Neural crest cell (in vitro differentiated cells): ENCODE measurements around the gene HSPD1. TPM values are rescaled to one million over a fixed set of nuclear protein-coding genes. Genes with fewer than 3 reads are reported as not detected.

Source experiments
- DNase-seq: peaks from one replicate; pipeline ENCODE4 v3.0.0; 2021; ENCODE audit warnings: low read depth, mixed read lengths, low spot score
- H3K27ac Mint-ChIP-seq: one replicate; pipeline ENCODE4 v1.8.0; 2021; ENCODE audit warnings: mild to moderate bottlenecking, mixed read lengths; ENCODE audit not compliant: unreplicated experiment
- H3K27me3 Mint-ChIP-seq: 2 replicates; pipeline ENCODE4 v1.8.0; 2021; ENCODE audit warnings: low read depth, mild to moderate bottlenecking, mixed read lengths
- H3K36me3 Mint-ChIP-seq: 2 replicates; pipeline ENCODE4 v1.8.0; 2021; ENCODE audit warnings: low read depth, mild to moderate bottlenecking, mixed read lengths
- H3K4me1 Mint-ChIP-seq: 2 replicates; pipeline ENCODE4 v1.8.0; 2021; ENCODE audit warnings: mixed read lengths
- H3K4me3 Mint-ChIP-seq: one replicate; pipeline ENCODE4 v1.8.0; 2021; ENCODE audit warnings: mild to moderate bottlenecking, mixed read lengths
- H3K9me3 Mint-ChIP-seq: 2 replicates; pipeline ENCODE4 v1.8.0; 2021; ENCODE audit warnings: mixed read lengths
- total RNA-seq: library from RNA; stranded (reverse); gene quantifications from 2 replicates; pipeline ENCODE4 v1.2.1, GENCODE V29; 2021
- TF ChIP-seq, protein P1 (sequence below): fragments of 200-600 bp; sonication (generic); conservative IDR thresholded peaks from 2 replicates; pipeline ENCODE4 v1.5.0; 2021; ENCODE audit warnings: antibody characterized with exemption, mild to moderate bottlenecking

The HSPD1 gene
- total RNA-seq, 1 donor from 2014 or later, result 563 TPM

DNA sequence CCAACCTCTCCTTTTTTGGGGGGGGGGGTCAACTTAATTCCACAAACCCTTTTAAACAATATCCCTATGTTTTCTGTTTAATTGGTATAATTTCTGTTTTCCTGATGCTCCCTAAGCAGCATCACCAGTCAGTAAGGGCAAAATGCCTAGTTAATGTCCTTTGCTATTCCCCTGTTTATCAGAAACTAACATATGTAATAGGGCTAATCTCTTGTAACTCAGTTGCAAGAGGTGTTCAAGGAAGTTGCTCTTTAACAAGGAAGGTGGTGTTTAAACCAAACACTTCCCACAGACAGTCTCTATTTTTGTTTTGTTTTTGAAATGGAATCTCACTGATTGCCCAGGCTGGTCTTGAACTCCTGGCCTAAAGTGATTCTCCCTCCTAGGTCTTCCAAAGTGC lies 52.8 kb downstream of the HSPD1 start:
- Mint-ChIP-seq H3K4me1 (peaks cover 4% of the 10 kb centered on the region), H3K4me3 (no peak overlapping the region), H3K27me3 (no peaks in the 10 kb centered on the region), H3K36me3 (no peaks in the 10 kb centered on the region), H3K9me3 (no peaks in the 10 kb centered on the region), H3K27ac (no peak overlapping the region)
- TF ChIP-seq, protein P1, sequence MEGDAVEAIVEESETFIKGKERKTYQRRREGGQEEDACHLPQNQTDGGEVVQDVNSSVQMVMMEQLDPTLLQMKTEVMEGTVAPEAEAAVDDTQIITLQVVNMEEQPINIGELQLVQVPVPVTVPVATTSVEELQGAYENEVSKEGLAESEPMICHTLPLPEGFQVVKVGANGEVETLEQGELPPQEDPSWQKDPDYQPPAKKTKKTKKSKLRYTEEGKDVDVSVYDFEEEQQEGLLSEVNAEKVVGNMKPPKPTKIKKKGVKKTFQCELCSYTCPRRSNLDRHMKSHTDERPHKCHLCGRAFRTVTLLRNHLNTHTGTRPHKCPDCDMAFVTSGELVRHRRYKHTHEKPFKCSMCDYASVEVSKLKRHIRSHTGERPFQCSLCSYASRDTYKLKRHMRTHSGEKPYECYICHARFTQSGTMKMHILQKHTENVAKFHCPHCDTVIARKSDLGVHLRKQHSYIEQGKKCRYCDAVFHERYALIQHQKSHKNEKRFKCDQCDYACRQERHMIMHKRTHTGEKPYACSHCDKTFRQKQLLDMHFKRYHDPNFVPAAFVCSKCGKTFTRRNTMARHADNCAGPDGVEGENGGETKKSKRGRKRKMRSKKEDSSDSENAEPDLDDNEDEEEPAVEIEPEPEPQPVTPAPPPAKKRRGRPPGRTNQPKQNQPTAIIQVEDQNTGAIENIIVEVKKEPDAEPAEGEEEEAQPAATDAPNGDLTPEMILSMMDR, result no peak
- no peak for DNase-seq

- no peaks in the 10 kb centered on the region for H3K36me3 Mint-ChIP-seq
- DNase-seq, result no peak
- TF ChIP-seq, protein P1, result no peak
- no peak overlapping the region for H3K4me3 Mint-ChIP-seq
- no peaks in the 10 kb centered on the region for H3K27me3 Mint-ChIP-seq
- peaks cover 4% of the 10 kb centered on the region for H3K4me1 Mint-ChIP-seq
- no peak overlapping the region for H3K27ac Mint-ChIP-seq
- H3K9me3 Mint-ChIP-seq, result no peaks in the 10 kb centered on the region
These were observed 53.9 kb downstream of the HSPD1 start for GRCh38 chr2:197445746-197446145.

- DNase-seq, result no peak
- Mint-ChIP-seq H3K9me3 (no peaks in the 10 kb centered on the region), H3K4me3 (no peak overlapping the region), H3K27me3 (no peaks in the 10 kb centered on the region), H3K27ac (no peak overlapping the region), H3K36me3 (no peaks in the 10 kb centered on the region), H3K4me1 (peaks cover 4% of the 10 kb centered on the region)
- TF ChIP-seq, protein P1, result no peak
These were observed 56.8 kb downstream of the HSPD1 start for GRCh38 chr2:197442857-197443256.

GRCh38 chr2:197437380-197437779 lies 62.3 kb downstream of the HSPD1 start:
- H3K9me3 Mint-ChIP-seq, result no peaks in the 10 kb centered on the region
- no peaks in the 10 kb centered on the region for H3K27me3 Mint-ChIP-seq
- TF ChIP-seq, protein P1, result no peak
- H3K36me3 Mint-ChIP-seq, result no peaks in the 10 kb centered on the region
- peaks cover 30% of the 10 kb centered on the region for H3K4me1 Mint-ChIP-seq
- H3K27ac Mint-ChIP-seq, result no peak overlapping the region
- no peak for DNase-seq
- peak overlapping the region; percentile 79 for H3K4me3 Mint-ChIP-seq

Other genes with a start within 250 kb of the HSPD1 start
- gene ANKRD44, start 189.1 kb downstream of the HSPD1 start, total RNA-seq, result 11.2 and 13.5 TPM in 2 replicates
- gene SF3B1, start 64.8 kb downstream of the HSPD1 start, total RNA-seq, result 323 and 326 TPM in 2 replicates
- gene COQ10B, start 46.3 kb downstream of the HSPD1 start, total RNA-seq, result 9.1 and 9.4 TPM in 2 replicates
- 186 and 203 TPM in 2 replicates for gene HSPE1, start 539 bp upstream of the HSPD1 start, total RNA-seq
- gene MOB4, start 16.2 kb upstream of the HSPD1 start, total RNA-seq, result 28.0 and 32.2 TPM in 2 replicates
- 16.0 and 20.6 TPM in 2 replicates for gene RFTN2, start 175.7 kb upstream of the HSPD1 start, total RNA-seq
- gene MARS2, start 205.5 kb upstream of the HSPD1 start, total RNA-seq, result 15.9 and 16.0 TPM in 2 replicates